Renal pelvis (tissue), 4 donors: Measurements from ENCODE around the gene SPINK9. TPM values are rescaled to one million over a fixed set of nuclear protein-coding genes. Genes with fewer than 3 reads are reported as not detected.

Source experiments
- DNase-seq: peaks from one replicate; pipeline ENCODE4 v3.0.0-alpha.2; 2013
- polyA plus RNA-seq, 3 donors: library from polyadenylated mRNA; unstranded; fragments of 120-200 nt; gene quantifications; one replicate each; pipeline ENCODE4 v1.2.1, GENCODE V29; 2013; ENCODE audit not compliant: insufficient read length in 3 of 3

The SPINK9 gene
- polyA plus RNA-seq, 3 donors, result 0.14 TPM; not detected in 2

GRCh38 chr5:148364343-148364742, 29.0 kb downstream of the SPINK9 start:
- no peak for DNase-seq

DNA sequence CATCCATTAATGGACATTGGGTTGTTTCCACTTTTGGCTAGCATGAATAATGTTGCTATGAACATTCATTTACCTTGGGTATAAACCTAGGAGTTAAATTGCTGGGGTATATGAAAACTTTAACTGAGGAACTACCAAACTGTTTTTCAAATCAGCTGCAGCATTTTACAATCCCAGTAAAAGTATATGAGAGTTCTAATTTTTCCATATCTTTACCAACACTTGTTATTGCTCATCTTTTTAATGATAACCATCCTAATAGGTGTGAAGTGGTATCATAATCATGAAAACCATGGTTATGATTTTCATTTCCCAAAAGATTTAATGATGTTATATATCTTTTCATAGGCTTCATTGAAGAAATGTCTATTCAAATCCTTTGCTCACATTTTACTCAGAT, 32.9 kb downstream of the SPINK9 start:
- DNase-seq, result no peak

DNA sequence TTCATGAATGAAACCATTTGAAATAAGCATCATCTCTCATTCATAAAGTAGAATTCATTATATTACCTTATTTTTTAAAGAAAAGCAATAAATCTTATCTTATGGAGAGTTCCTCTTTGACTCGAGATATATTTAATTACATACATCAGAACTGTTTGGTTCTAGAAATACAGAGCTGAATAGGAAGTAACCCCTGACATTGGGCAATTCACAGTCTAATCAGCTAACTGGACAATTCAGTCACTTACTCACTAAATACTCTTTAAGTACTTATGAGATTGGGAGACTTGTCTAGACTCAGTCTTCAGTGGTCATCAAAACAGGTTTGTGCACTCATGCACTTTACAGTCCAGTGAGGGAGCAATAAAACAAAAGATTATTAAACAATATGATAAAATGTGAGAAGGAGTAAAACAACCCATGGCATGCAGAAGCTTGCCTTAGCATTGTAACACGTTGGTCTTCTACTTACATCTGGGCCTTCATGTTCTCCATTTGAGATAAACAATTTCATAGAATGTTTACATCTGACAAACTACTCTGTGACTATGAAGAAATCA, 36.9 kb downstream of the SPINK9 start:
- DNase-seq, result no peak

DNA sequence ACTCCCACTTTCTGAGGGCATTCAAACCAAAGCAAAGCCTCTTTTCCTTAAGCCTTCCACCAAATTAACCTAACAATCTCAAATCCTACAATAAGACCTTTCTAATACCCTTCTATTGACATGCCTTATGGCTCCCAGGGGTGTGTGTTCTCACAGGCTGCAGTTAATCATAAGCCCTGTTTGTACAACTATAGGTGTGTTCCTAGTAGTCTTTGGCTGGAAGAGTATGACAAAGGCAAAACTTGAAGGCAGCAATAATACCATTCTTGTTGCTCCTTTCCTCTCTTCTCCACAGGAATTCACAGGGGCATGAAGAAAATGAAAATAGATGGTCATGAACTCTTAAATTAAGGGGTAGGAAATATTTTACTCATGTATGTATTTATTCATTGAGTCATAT, 37.5 kb downstream of the SPINK9 start:
- DNase-seq, result no peak

DNA sequence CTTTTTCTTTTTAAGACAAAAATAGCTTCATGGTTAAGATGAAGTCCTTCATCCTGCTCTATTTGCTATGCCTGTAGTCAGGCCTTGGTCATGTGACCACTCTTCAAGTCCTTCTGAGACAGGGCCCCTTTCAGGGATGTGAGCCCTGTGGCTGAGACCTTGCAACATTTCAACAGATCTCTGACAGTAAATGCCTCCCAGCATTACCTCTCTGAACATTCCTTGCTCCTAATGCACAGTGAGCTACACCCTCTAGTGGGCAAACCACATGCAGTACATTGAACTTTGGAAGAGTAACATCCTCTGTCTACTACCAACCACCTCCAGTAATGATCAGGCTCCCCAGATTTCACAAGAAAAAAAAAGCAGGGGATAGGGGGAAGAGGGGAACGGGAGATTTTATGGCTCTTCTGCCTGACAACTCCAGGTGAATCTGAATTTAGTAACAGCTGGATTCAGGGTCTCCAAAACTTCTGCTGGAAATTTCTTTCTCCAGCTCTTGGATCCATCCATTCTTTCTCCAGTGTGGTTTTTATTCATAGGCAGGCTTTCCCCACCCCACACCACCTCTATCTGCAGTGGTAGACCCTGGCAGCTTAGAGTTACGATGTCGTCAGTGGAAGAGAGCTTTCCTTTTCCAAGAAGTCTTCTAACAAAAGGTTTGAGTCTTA, 39.5 kb downstream of the SPINK9 start:
- peak; percentile 23 for DNase-seq

- no peak for DNase-seq
These were observed 40.8 kb downstream of the SPINK9 start for GRCh38 chr5:148376198-148376597.

GRCh38 chr5:148378670-148379069, 43.3 kb downstream of the SPINK9 start:
- DNase-seq, result no peak

GRCh38 chr5:148379340-148379739, 44.0 kb downstream of the SPINK9 start:
- no peak for DNase-seq

GRCh38 chr5:148381906-148382305, 46.5 kb downstream of the SPINK9 start:
- no peak for DNase-seq

- peak; percentile 19 for DNase-seq
These were observed 47.6 kb downstream of the SPINK9 start for GRCh38 chr5:148382961-148383360.

DNA sequence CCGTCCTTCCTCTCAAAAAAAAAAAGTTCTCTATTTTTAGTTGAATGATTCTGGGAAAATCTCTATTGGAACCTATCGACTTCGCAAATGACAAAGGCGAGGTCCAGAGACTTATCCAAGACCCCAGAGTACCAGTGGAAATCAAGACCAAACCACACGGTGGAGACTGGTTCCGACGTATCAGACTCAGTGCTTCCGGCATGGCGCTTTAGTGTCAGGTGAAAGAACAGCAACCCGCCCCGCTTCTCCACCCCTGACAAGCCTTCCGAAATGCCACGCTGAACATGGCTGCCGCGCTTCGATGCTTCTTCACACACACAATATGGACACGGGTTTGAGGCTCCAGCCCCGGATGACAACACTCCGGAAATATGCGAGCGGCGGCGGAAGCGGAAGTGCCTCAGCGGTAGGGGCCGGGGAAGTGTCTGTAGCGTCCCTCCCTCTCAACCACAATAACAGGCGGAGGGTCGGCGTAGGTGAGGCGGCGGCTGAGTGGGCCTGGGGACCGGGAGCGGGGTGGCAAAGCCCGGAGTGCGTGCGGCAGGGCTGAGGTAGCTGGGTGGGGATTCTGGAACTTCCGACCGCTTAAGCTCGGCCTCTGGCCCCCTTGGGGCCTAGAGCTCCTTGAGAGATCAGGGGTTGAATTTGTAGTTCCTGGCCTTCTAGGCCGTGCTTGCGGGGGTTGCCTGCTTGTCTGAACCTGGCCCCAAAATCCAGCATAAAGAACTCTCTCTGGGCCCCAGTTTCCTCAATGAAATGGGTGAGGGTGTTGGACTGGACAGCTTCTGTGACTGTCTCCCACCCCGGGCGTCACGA, 48.4 kb downstream of the SPINK9 start, which contains the start of gene FBXO38:
TSS of gene FBXO38 (plus strand) at position 395 of the 816 bp plus-strand sequence. CDS start 10,819 bp downstream, outside the sequence.
- peak; percentile 97 for DNase-seq

- no peak for DNase-seq
These were observed 49.0 kb downstream of the SPINK9 start for GRCh38 chr5:148384380-148384737.

DNA sequence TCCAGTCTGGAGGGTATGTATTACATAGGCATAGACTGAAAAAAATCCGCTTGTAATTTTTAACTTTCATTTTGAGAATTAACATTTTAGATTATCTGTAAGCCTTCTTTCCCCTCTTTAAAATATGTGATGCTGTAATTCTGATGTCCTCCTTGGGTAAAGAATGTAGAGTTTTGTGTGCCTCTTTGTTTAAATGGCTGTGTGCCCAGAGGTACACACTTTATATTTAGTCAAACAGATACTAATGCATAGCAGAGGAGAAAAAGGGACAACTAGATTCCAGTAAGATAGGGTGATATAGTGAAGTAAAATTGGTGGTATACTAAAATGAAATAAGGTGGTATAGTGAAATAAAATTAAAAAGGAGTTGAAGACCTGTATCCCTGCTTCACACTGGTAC, 49.7 kb downstream of the SPINK9 start:
- DNase-seq, result no peak

- no peak for DNase-seq
These were observed 50.7 kb downstream of the SPINK9 start for GRCh38 chr5:148386041-148386440.

GRCh38 chr5:148387325-148387724, 52.0 kb downstream of the SPINK9 start:
- no peak for DNase-seq

DNA sequence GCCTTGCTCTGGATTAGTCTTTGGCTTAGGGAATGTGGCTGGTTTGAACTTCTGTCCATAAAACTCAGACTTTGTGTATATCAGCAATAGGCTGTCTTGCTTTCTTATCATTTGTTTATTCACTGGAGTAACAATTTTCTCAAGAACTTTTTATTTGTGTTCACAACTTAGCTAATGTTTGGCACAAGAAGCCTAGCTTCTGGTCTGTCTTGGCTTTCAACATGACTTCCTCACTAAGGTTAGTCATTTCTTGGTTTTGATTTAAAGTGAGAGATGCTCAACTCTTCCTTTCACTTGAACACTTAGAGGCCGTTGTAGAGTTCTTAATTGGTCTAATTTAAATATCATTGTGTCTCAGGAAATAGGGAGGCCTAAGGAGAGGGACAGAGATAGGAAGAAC, 53.3 kb downstream of the SPINK9 start:
- DNase-seq, result no peak

Other genes with a start within 250 kb of the SPINK9 start
- gene SPINK14, start 167.0 kb upstream of the SPINK9 start, polyA plus RNA-seq, result not detected
- gene SPINK6, start 132.5 kb upstream of the SPINK9 start, polyA plus RNA-seq, result not detected
- not detected for gene MARCOL, start 97.0 kb upstream of the SPINK9 start, polyA plus RNA-seq
- under 1 TPM; 0.40 to 0.91 (median 0.81) TPM for gene SPINK13, start 66.8 kb upstream of the SPINK9 start, polyA plus RNA-seq
- gene SPINK7, start 23.1 kb upstream of the SPINK9 start, polyA plus RNA-seq, result under 1 TPM; 0.13 to 0.82 (median 0.37) TPM
- 10 to 100 TPM; 39.8 to 57.6 (median 46.3) TPM for gene FBXO38, start 48.4 kb downstream of the SPINK9 start, polyA plus RNA-seq